OCI-LY1 (cell line): Measurements from ENCODE around the gene ZBTB20.

ENCODE experiments used
- H2AFZ ChIP-seq: fragments of 200-600 bp; sonication (generic), shearing (Covaris generic); 2 replicates; pipeline ENCODE4 v1.6.0; 2014; ENCODE audit warnings: antibody characterized with exemption, mild to moderate bottlenecking, low read length
- H3F3A ChIP-seq: fragments of 200-600 bp; sonication (generic), shearing (Covaris generic); 2 replicates; pipeline ENCODE4 v1.6.0; 2014; ENCODE audit warnings: mild to moderate bottlenecking, antibody characterized with exemption, low read length, moderate library complexity; ENCODE audit not compliant: insufficient read depth
- H3K27ac ChIP-seq: fragments of 200-600 bp; sonication (generic); 2 replicates; pipeline ENCODE4 v1.5.1; 2014; ENCODE audit warnings: low read length, mixed run types, mild to moderate bottlenecking, low read depth; ENCODE audit not compliant: poor library complexity, severe bottlenecking
- H3K27me3 ChIP-seq: fragments of 200-600 bp; sonication (generic); 2 replicates; pipeline ENCODE4 v1.6.0; 2014; ENCODE audit warnings: antibody characterized with exemption, mild to moderate bottlenecking, low read length, moderate library complexity; ENCODE audit not compliant: insufficient read depth
- H3K36me3 ChIP-seq: fragments of 200-600 bp; sonication (generic); 2 replicates; pipeline ENCODE4 v1.6.1; 2014; ENCODE audit warnings: mild to moderate bottlenecking, antibody characterized with exemption, low read length, moderate library complexity, mixed read lengths; ENCODE audit not compliant: insufficient read depth
- H3K4me1 ChIP-seq: fragments of 200-600 bp; sonication (generic); 2 replicates; pipeline ENCODE4 v1.5.1; 2014; ENCODE audit warnings: mild to moderate bottlenecking, low read length, moderate library complexity; ENCODE audit not compliant: insufficient read depth, severe bottlenecking
- H3K4me2 ChIP-seq: fragments of 200-600 bp; sonication (generic), shearing (Covaris generic); 2 replicates; pipeline ENCODE4 v1.6.1; 2014; ENCODE audit warnings: low read length
- H3K4me3 ChIP-seq: fragments of 200-600 bp; sonication (generic); 2 replicates; pipeline ENCODE4 v1.5.1; 2014; ENCODE audit warnings: low read length, low read depth, mild to moderate bottlenecking, mixed read lengths; ENCODE audit not compliant: poor library complexity, severe bottlenecking
- H3K79me2 ChIP-seq: fragments of 200-600 bp; shearing (Covaris generic); 2 replicates; pipeline ENCODE4 v1.6.1; 2016; ENCODE audit warnings: mixed run types, low read length, mixed read lengths; ENCODE audit not compliant: insufficient read depth
- H3K9ac ChIP-seq: fragments of 200-600 bp; sonication (generic), shearing (Covaris generic); 2 replicates; pipeline ENCODE4 v1.6.1; 2014; ENCODE audit warnings: mild to moderate bottlenecking, low read length, mixed read lengths
- H3K9me2 ChIP-seq: fragments of 200-600 bp; sonication (generic), shearing (Covaris generic); 2 replicates; pipeline ENCODE4 v1.6.1; 2014; ENCODE audit warnings: low read depth, mild to moderate bottlenecking, low read length, mixed read lengths
- H3K9me3 ChIP-seq: fragments of 200-600 bp; shearing (Covaris generic); 2 replicates; pipeline ENCODE4 v1.6.1; 2014; ENCODE audit warnings: low read length, mixed read lengths
- H4K20me1 ChIP-seq: fragments of 200-600 bp; sonication (generic), shearing (Covaris generic); 2 replicates; pipeline ENCODE4 v1.6.0; 2016; ENCODE audit warnings: mild to moderate bottlenecking, low read length; ENCODE audit not compliant: insufficient read depth
- CTCF ChIP-seq: fragments of 200-600 bp; sonication (generic), shearing (Covaris generic); IDR thresholded peaks from 2 replicates; pipeline ENCODE4 v1.5.1; 2017; ENCODE audit warnings: mild to moderate bottlenecking, antibody characterized with exemption, low read length, moderate library complexity, mixed read lengths
- EZH2 ChIP-seq: fragments of 200-600 bp; sonication (generic), shearing (Covaris generic); IDR thresholded peaks from 2 replicates; pipeline ENCODE4 v1.8.0; 2017; ENCODE audit warnings: borderline replicate concordance, mixed run types, mild to moderate bottlenecking, antibody characterized with exemption, low read length, moderate library complexity, mixed read lengths

ZBTB20 gene

DNA sequence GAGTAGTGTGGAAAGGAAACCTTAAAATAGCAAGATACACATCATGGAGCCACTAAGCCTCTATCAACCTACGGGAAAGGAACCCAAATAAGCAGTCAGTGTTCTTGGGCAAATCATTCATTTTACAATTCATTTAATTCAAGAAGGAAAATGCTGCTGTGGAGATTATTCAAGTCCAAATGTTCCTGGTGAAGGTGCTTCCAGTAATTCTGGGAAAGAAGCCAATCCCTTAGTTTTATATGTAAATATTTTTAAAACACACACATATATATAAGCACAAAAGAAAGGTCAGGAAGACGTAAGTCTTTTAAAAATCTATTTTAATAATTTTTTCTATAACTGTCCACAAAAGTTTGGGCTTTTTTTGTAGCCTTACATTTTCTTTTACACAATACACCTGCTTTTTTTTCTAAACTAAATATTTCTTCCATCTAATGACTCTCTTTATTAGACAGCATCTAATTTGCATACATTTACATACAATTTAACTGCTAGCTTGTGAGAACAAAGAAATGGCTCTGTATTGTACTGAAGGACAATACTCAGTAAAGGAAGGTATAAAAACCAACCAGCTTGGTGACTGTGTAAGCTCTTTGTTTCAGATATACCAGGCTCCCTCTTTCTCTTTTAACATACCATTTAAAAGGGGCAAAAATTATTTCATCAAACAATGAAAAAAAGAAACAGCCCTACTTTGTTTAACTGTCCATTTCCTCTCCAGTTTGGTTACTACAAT, 269.5 kb downstream of the ZBTB20 start:
- H3F3A ChIP-seq: no peaks in the 10 kb centered on the region
- H3K27ac ChIP-seq: no peak overlapping the region
- no peaks in the 10 kb centered on the region for H4K20me1 ChIP-seq
- H3K9me3 ChIP-seq: no peaks in the 10 kb centered on the region
- H3K79me2 ChIP-seq: no peaks in the 10 kb centered on the region
- H3K9ac ChIP-seq: no peak overlapping the region
- TF ChIP-seq EZH2 (no peak), CTCF (no peak)
- no peaks in the 10 kb centered on the region for H3K4me1 ChIP-seq
- no peak overlapping the region for H3K4me3 ChIP-seq
- H2AFZ ChIP-seq: no peak overlapping the region
- H3K27me3 ChIP-seq: no peaks in the 10 kb centered on the region
- no peaks in the 10 kb centered on the region for H3K9me2 ChIP-seq
- no peak overlapping the region for H3K4me2 ChIP-seq
- no peaks in the 10 kb centered on the region for H3K36me3 ChIP-seq

DNA sequence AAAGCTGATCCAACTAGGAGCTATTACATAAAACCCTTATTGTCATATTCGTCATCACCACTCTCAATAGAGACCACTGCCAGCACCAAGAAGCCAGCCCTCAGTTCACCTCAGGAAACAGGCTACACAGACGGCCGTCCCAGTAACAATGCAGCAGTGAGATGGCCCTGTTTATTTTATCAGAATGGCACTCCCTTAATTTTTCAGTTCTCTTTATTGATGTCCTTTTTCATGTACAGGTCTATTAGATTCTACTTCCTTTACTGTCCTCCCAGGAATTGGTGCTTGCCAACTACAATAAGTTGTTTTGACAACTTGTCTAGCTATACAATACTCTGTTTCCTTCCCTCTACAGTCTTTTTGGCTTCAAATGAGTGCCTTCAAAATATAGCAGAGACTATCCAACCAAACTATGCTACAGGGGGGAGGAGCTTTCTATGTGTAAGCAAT, 272.5 kb downstream of the ZBTB20 start:
- H4K20me1 ChIP-seq: no peaks in the 10 kb centered on the region

DNA sequence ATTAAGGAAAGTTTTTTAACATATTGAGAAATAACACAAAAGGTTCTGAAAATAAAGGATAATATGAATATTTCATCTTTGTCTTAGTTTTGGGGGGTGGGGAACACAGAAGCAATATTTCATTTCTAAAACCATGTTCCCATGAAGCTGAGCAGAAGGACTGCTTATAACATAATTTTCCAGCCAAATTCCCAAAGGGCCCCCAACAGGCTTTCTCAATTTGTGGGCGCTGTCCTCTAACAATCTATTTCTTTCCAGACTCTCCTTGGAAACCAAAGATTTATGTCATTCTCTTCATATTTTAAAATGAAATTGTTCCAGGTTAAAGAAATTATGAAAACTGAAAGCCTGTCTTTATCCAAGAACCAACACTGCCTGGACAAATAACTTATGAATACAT, 273.5 kb downstream of the ZBTB20 start:
- TF ChIP-seq EZH2 (no peak), CTCF (no peak)
- no peak overlapping the region for H3K4me3 ChIP-seq
- H3K9me3 ChIP-seq: no peaks in the 10 kb centered on the region
- no peak overlapping the region for H3K27ac ChIP-seq
- H3K27me3 ChIP-seq: no peaks in the 10 kb centered on the region
- no peak overlapping the region for H3K9ac ChIP-seq
- H3K79me2 ChIP-seq: no peaks in the 10 kb centered on the region
- H3K4me2 ChIP-seq: no peak overlapping the region
- no peaks in the 10 kb centered on the region for H4K20me1 ChIP-seq
- no peaks in the 10 kb centered on the region for H3K9me2 ChIP-seq
- no peaks in the 10 kb centered on the region for H3F3A ChIP-seq
- no peaks in the 10 kb centered on the region for H3K4me1 ChIP-seq
- no peak overlapping the region for H2AFZ ChIP-seq
- H3K36me3 ChIP-seq: no peaks in the 10 kb centered on the region

More for the DNA sequence above, 272.5 kb downstream of the ZBTB20 start:
- Histone ChIP-seq H3K9me3 (no peaks in the 10 kb centered on the region), H3K4me2 (no peak overlapping the region), H3K4me1 (no peaks in the 10 kb centered on the region), H3K27ac (no peak overlapping the region), H3K9me2 (no peaks in the 10 kb centered on the region), H3F3A (no peaks in the 10 kb centered on the region), H3K79me2 (no peaks in the 10 kb centered on the region), H3K36me3 (no peaks in the 10 kb centered on the region), H3K27me3 (no peaks in the 10 kb centered on the region), H3K9ac (no peak overlapping the region), H3K4me3 (no peak overlapping the region), H2AFZ (no peak overlapping the region)
- TF ChIP-seq EZH2 (no peak), CTCF (no peak)
